ENCODE data around the gene SSR3. TPM values are rescaled to one million over a fixed set of nuclear protein-coding genes. Genes with fewer than 3 reads are reported as not detected.
"Not testable (repeated sequence)": the region's sequence is repeated elsewhere in the genome, so short reads cannot be mapped to it uniquely, and the experiment has no call there.

Gene SSR3
- polyA plus RNA-seq, 6 donors from 2014 or later = 63.8 to 99.0 (median 89.3) TPM

- Mint-ChIP-seq H3K27ac (peak overlapping the region in 1 of 6 donors; percentile 0), H3K4me1 (peaks cover 0 to under 1% (median 0%) of the 10 kb centered on the region in 3 donors), H3K27me3 (peaks cover 13 to 24% (median 17%) of the 10 kb centered on the region in 3 donors), H3K36me3 (no peaks in the 10 kb centered on the region), H3K9me3 (peaks cover 0 to 7% (median 0%) of the 10 kb centered on the region in 7 donors), H3K4me3 (no peak overlapping the region)
- ATAC-seq (ENCODE audit: low read depth in 2 of 2) (no peak), DNase-seq (no peak)
These were observed 9.2 kb upstream of the SSR3 start for GRCh38 chr3:156563900-156564682.

- peaks cover 11 to 24% (median 17%) of the 10 kb centered on the region in 3 donors for H3K27me3 Mint-ChIP-seq
- DNase-seq; H3K9me3 Mint-ChIP-seq; H3K4me3 Mint-ChIP-seq; H3K36me3 Mint-ChIP-seq; H3K4me1 Mint-ChIP-seq; H3K27ac Mint-ChIP-seq; ATAC-seq (ENCODE audit: low read depth in 2 of 2): not testable (repeated sequence)
These were observed 7.6 kb upstream of the SSR3 start for GRCh38 chr3:156562486-156562885.

GRCh38 chr3:156561533-156561932 is 6.6 kb upstream of the SSR3 start:
- no peaks in the 10 kb centered on the region for H3K4me1 Mint-ChIP-seq
- H3K4me3 Mint-ChIP-seq = no peak overlapping the region
- ATAC-seq (ENCODE audit: low read depth in 2 of 2) = no peak
- no peak overlapping the region for H3K27ac Mint-ChIP-seq
- H3K36me3 Mint-ChIP-seq = no peaks in the 10 kb centered on the region
- no peak for DNase-seq
- peaks cover 4 to 19% (median 17%) of the 10 kb centered on the region in 3 donors for H3K27me3 Mint-ChIP-seq
- H3K9me3 Mint-ChIP-seq = no peaks in the 10 kb centered on the region

- Mint-ChIP-seq H3K27ac (no peak overlapping the region), H3K36me3 (no peaks in the 10 kb centered on the region), H3K4me3 (no peak overlapping the region), H3K4me1 (peaks cover 5 to 9% (median 8%) of the 10 kb centered on the region in 3 donors), H3K27me3 (peaks cover 4 to 19% (median 17%) of the 10 kb centered on the region in 3 donors), H3K9me3 (peaks cover 0 to 5% (median 0%) of the 10 kb centered on the region in 7 donors)
- DNase-seq (no peak), ATAC-seq (ENCODE audit: low read depth in 2 of 2) (no peak)
These were observed 4.4 kb upstream of the SSR3 start for GRCh38 chr3:156559321-156559720.

- peaks cover 4 to 15% (median 12%) of the 10 kb centered on the region in 3 donors for H3K27me3 Mint-ChIP-seq
- DNase-seq = no peak
- peaks cover 11 to 15% (median 15%) of the 10 kb centered on the region in 3 donors for H3K4me1 Mint-ChIP-seq
- ATAC-seq (ENCODE audit: low read depth in 2 of 2) = no peak
- no peaks in the 10 kb centered on the region for H3K36me3 Mint-ChIP-seq
- peaks cover 0 to 5% (median 0%) of the 10 kb centered on the region in 7 donors for H3K9me3 Mint-ChIP-seq
- no peak overlapping the region for H3K4me3 Mint-ChIP-seq
- no peak overlapping the region for H3K27ac Mint-ChIP-seq
These were observed 3.5 kb upstream of the SSR3 start for GRCh38 chr3:156558389-156558788.

- peaks cover 0 to 5% (median 0%) of the 10 kb centered on the region in 7 donors for H3K9me3 Mint-ChIP-seq
- H3K27me3 Mint-ChIP-seq = no peaks in the 10 kb centered on the region
- peak overlapping the region; percentile 90 to 99 (median 96) for H3K4me3 Mint-ChIP-seq
- DNase-seq = no peak
- peaks cover 6 to 17% of the 10 kb centered on the region in 2 donors for H3K36me3 Mint-ChIP-seq
- H3K27ac Mint-ChIP-seq = peak overlapping the region; percentile 81 to 98 (median 94)
- peaks cover 26 to 34% (median 33%) of the 10 kb centered on the region in 3 donors for H3K4me1 Mint-ChIP-seq
- ATAC-seq (ENCODE audit: low read depth in 2 of 2) = peak in 1 of 2 donors; percentile 3
These were observed 439 bp downstream of the SSR3 start for GRCh38 chr3:156554515-156554841.

GRCh38 chr3:156553705-156554356 is 1.1 kb downstream of the SSR3 start:
- ATAC-seq (ENCODE audit: low read depth in 2 of 2) (no peak), DNase-seq (no peak)
- no peaks in the 10 kb centered on the region for H3K27me3 Mint-ChIP-seq
- H3K4me1 Mint-ChIP-seq = peaks cover 26 to 34% (median 33%) of the 10 kb centered on the region in 3 donors
- H3K9me3 Mint-ChIP-seq = peaks cover 0 to 5% (median 0%) of the 10 kb centered on the region in 7 donors
- H3K27ac Mint-ChIP-seq = peak overlapping the region in 3 of 6 donors; percentile 21 to 82 (median 53)
- peaks cover 6 to 17% of the 10 kb centered on the region in 2 donors for H3K36me3 Mint-ChIP-seq
- peak overlapping the region; percentile 90 to 99 (median 96) for H3K4me3 Mint-ChIP-seq

- H3K9me3 Mint-ChIP-seq = peaks cover 0 to 5% (median 0%) of the 10 kb centered on the region in 7 donors
- H3K27ac Mint-ChIP-seq = no peak overlapping the region
These were observed 1.9 kb downstream of the SSR3 start for GRCh38 chr3:156552973-156553372.

GRCh38 chr3:156551746-156552145 is 3.2 kb downstream of the SSR3 start:
- peak overlapping the region in 1 of 8 donors; percentile 96 for H3K4me3 Mint-ChIP-seq

More at GRCh38 chr3:156552973-156553372, 1.9 kb downstream of the SSR3 start:
- H3K27me3 Mint-ChIP-seq = no peaks in the 10 kb centered on the region
- DNase-seq (no peak), ATAC-seq (ENCODE audit: low read depth in 2 of 2) (no peak)
- peaks cover 26 to 34% (median 33%) of the 10 kb centered on the region in 3 donors for H3K4me1 Mint-ChIP-seq
- H3K4me3 Mint-ChIP-seq = peak overlapping the region in 4 of 8 donors; percentile 20 to 96 (median 92)
- H3K36me3 Mint-ChIP-seq = peaks cover 6 to 17% of the 10 kb centered on the region in 2 donors

GRCh38 chr3:156551261-156551660 is 3.7 kb downstream of the SSR3 start:
- H3K9me3 Mint-ChIP-seq = peaks cover 0 to 5% (median 0%) of the 10 kb centered on the region in 7 donors
- H3K4me1 Mint-ChIP-seq = peaks cover 26 to 45% (median 36%) of the 10 kb centered on the region in 3 donors
- no peaks in the 10 kb centered on the region for H3K27me3 Mint-ChIP-seq
- ATAC-seq (ENCODE audit: low read depth in 2 of 2) (no peak), DNase-seq (no peak)
- peaks cover 18 to 26% of the 10 kb centered on the region in 2 donors for H3K36me3 Mint-ChIP-seq
- H3K4me3 Mint-ChIP-seq = peak overlapping the region in 1 of 8 donors; percentile 30
- H3K27ac Mint-ChIP-seq = no peak overlapping the region

More at GRCh38 chr3:156551746-156552145, 3.2 kb downstream of the SSR3 start:
- Mint-ChIP-seq H3K9me3 (peaks cover 0 to 5% (median 0%) of the 10 kb centered on the region in 7 donors), H3K4me1 (peaks cover 26 to 40% (median 34%) of the 10 kb centered on the region in 3 donors), H3K27me3 (no peaks in the 10 kb centered on the region), H3K27ac (no peak overlapping the region), H3K36me3 (peaks cover 13 to 21% of the 10 kb centered on the region in 2 donors)
- DNase-seq = no peak
- no peak for ATAC-seq (ENCODE audit: low read depth in 2 of 2)

GRCh38 chr3:156548902-156549301 is 6.0 kb downstream of the SSR3 start:
- Mint-ChIP-seq H3K4me3 (no peak overlapping the region), H3K27ac (no peak overlapping the region), H3K27me3 (no peaks in the 10 kb centered on the region), H3K36me3 (peaks cover 19 to 27% of the 10 kb centered on the region in 2 donors), H3K9me3 (no peaks in the 10 kb centered on the region), H3K4me1 (peaks cover 17 to 32% (median 26%) of the 10 kb centered on the region in 3 donors)
- no peak for ATAC-seq (ENCODE audit: low read depth in 2 of 2)
- no peak for DNase-seq

GRCh38 chr3:156548041-156548687 is 6.8 kb downstream of the SSR3 start:
- H3K4me1 Mint-ChIP-seq = peaks cover 15 to 30% (median 18%) of the 10 kb centered on the region in 3 donors
- no peaks in the 10 kb centered on the region for H3K9me3 Mint-ChIP-seq
- ATAC-seq (ENCODE audit: low read depth in 2 of 2) (no peak), DNase-seq (no peak)
- H3K27ac Mint-ChIP-seq = no peak overlapping the region
- no peaks in the 10 kb centered on the region for H3K27me3 Mint-ChIP-seq
- H3K4me3 Mint-ChIP-seq = no peak overlapping the region
- H3K36me3 Mint-ChIP-seq = peaks cover 19 to 27% of the 10 kb centered on the region in 2 donors

GRCh38 chr3:156547637-156548036 is 7.3 kb downstream of the SSR3 start:
- Mint-ChIP-seq H3K27me3 (no peaks in the 10 kb centered on the region), H3K9me3 (no peaks in the 10 kb centered on the region), H3K4me1 (peaks cover 14 to 30% (median 15%) of the 10 kb centered on the region in 3 donors)

More at GRCh38 chr3:156547637-156548036, 7.3 kb downstream of the SSR3 start:
- Mint-ChIP-seq H3K4me3 (no peak overlapping the region), H3K27ac (no peak overlapping the region), H3K36me3 (peaks cover 19 to 27% of the 10 kb centered on the region in 2 donors)
- no peak for DNase-seq
- no peak for ATAC-seq (ENCODE audit: low read depth in 2 of 2)
